ENCODE measurements around the gene S100A5. TPM values are rescaled to one million over a fixed set of nuclear protein-coding genes. Genes with fewer than 3 reads are reported as not detected.

The S100A5 gene
- total and polyA plus RNA-seq, 9 of the 15 experiments (the other 6 are each of a cell fraction or from before 2014, with no cell fraction given): 0.56 to 1.4 (median 0.64) TPM; not detected in 5

GRCh38 chr1:153566414-153567371 lies 26.0 kb upstream of the S100A5 start (continued):
- no peak for TF ChIP-seq ZNF174 (CRISPR knock-in tag; IDR thresholded peaks at IDR 0.05)
- TF ChIP-seq SMAD1 (IDR thresholded peaks at IDR 0.05; ENCODE audit: low read depth, low read length, partially characterized antibody): no peak
- TF ChIP-seq KAT7 (CRISPR knock-in tag; IDR thresholded peaks at IDR 0.05; ENCODE audit: borderline replicate concordance): no peak
- TF ChIP-seq EWSR1 (IDR thresholded peaks at IDR 0.05; ENCODE audit: borderline replicate concordance, low read depth, partially characterized antibody): no peak
- TF ChIP-seq TCF3 (CRISPR knock-in tag; IDR thresholded peaks at IDR 0.05): peak; percentile 62
- no peak for TF ChIP-seq STAT6 (CRISPR knock-in tag; IDR thresholded peaks at IDR 0.05)
- TF ChIP-seq MCM7 (IDR thresholded peaks at IDR 0.05): no peak
- no peak for TF ChIP-seq CAMTA2 (CRISPR knock-in tag; conservative IDR thresholded peaks at IDR 0.05)
- TF ChIP-seq ZNF347 (CRISPR knock-in tag; IDR thresholded peaks at IDR 0.05; ENCODE audit: low read depth): no peak
- TF ChIP-seq ZNF668 (CRISPR knock-in tag; IDR thresholded peaks at IDR 0.05): peak; percentile 77; the same call in 1 of the 2 replicates
- no peak for TF ChIP-seq ZNF41 (CRISPR knock-in tag; conservative IDR thresholded peaks at IDR 0.05)
- TF ChIP-seq NFYB (IDR thresholded peaks at IDR 0.05; ENCODE audit: extremely low read depth, insufficient read length): no peak
- TF ChIP-seq THAP7 (CRISPR knock-in tag; IDR thresholded peaks at IDR 0.05): no peak
- no peak for TF ChIP-seq ZFP30 (CRISPR knock-in tag; IDR thresholded peaks at IDR 0.05; ENCODE audit: borderline replicate concordance)
- peak; percentile 85 for TF ChIP-seq HDAC2 (IDR thresholded peaks at IDR 0.05)
- TF ChIP-seq PCBP2 (IDR thresholded peaks at IDR 0.05; ENCODE audit: low read depth, low read length, poor library complexity, severe bottlenecking): no peak
- 0 out of 2 replicates have a peak, but pooled peaks have one; percentile 25 for TF ChIP-seq PKNOX1 (IDR thresholded peaks at IDR 0.05)
- no peak for TF ChIP-seq MCM2 (IDR thresholded peaks at IDR 0.05; ENCODE audit: low read depth)
- no peak for TF ChIP-seq ZHX1 (conservative IDR thresholded peaks at IDR 0.05; ENCODE audit: low read length)
- peak; percentile 94 for TF ChIP-seq ARID1B (IDR thresholded peaks at IDR 0.05)
- no peak for TF ChIP-seq MED1 (CRISPR knock-in tag; IDR thresholded peaks at IDR 0.05; ENCODE audit: borderline replicate concordance)

Measured in K562 (cell line).